GM18951 (cell line): ENCODE results near the gene TMC2.

Experiments used
- POLR2A ChIP-seq: IDR thresholded peaks from 4 replicates; pipeline ENCODE4 v1.6.1; 2011; ENCODE audit warnings: mild to moderate bottlenecking; ENCODE audit not compliant: insufficient read length, insufficient read depth; ENCODE audit errors: extremely low read depth
- in situ Hi-C: fragments of 300-500 bp; cut with MboI; formaldehyde crosslinking; loops from one replicate; pipeline ENCODE4 v1.12.0; 2022; ENCODE audit warnings: low sequenced_read_pairs, mixed read lengths, inconsistent platforms; ENCODE audit not compliant: unreplicated experiment

The TMC2 gene

DNA sequence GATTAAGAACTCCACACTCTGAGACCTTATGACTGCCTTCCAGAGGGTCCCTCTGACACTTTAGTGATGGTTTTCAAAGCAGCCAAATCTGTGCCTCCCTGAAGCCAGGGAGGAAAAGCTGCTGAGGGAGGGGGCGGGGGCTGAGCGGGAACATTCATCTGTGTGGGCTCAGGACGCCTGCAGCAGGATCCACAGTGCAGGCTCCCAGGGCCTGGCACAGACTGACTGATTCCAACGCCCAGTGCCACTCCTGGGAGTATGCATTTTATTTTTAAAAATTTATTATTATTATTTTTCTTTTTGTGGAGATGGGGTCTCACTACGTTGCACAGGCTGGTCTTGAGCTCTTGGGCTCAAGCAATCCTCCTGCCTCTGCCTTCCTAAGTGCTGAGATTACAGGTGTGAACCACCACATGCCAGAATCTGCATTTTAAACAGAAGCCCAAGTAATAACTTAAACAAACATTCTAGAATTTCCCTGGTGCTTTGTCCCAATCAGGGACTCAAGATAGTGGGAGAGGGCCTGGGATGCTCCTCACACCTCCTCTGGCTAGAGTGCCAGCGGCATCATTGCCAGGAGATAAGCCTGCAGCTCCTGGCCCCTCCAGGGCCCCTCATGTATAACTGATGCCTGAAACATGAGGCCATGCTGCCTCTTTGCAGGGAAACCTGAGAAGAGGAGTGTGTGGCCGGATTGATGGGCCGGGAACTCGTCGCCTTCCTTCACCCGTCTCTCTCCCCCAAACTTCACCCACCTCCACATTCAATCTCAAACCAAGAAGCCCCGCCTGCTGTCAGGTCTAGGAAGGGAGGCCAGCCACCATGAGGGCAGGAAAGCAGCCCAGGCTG lies 438 bp upstream of the TMC2 start:
- no peak for TF ChIP-seq POLR2A
- in situ Hi-C loops, result no loop called here

- in situ Hi-C loops, result no loop called here
- no peak for TF ChIP-seq POLR2A
Measured at GRCh38 chr20:2537101-2537500, 728 bp downstream of the TMC2 start.

DNA sequence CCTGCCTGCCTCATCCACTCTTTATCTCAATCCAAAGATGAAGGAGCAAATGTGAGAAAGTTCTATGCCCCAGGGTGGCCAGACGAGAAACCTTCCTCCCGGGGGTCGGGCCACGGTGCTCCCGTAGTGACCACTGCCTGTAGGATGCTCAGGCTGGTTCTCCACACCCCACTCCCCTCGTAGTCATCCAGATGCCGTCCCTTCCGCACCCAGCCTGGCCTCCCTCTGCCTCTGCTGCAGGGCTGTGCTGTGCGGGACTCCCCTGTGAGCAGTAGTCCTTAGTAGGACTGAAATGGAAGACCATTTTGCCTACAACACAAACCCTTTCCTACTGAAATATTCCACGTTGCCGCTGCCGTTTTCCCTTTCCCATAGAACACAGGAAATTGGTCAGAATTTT lies 2.0 kb downstream of the TMC2 start:
- no peak for TF ChIP-seq POLR2A
- in situ Hi-C loops, result no loop called here

GRCh38 chr20:2538931-2539720 lies 2.8 kb downstream of the TMC2 start:
- no peak for TF ChIP-seq POLR2A
- in situ Hi-C loops, result no loop called here

DNA sequence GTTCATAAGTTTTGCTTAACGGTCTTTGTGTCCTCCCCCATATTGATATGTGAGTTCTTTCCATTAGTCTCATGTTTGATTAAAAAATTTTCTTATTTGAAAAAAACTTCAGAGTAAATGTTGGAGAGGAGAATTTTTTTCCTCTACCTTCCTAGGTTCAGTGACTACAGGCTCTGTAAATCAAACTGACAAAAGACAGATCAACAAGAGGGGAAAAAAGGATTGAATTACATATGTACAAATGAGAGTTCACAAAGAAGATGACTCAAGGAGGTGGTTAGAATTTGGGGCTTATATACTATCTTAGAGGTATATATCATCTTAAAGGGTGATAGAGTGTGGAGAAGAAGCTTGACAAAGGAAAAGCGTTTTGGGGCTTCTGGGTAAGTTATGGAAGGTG lies 5.6 kb downstream of the TMC2 start:
- in situ Hi-C loops, result no loop called here
- no peak for TF ChIP-seq POLR2A

GRCh38 chr20:2542361-2542760 lies 6.0 kb downstream of the TMC2 start:
- in situ Hi-C loops, result no loop called here
- no peak for TF ChIP-seq POLR2A

- no peak for TF ChIP-seq POLR2A
- in situ Hi-C loops, result no loop called here
Measured at GRCh38 chr20:2544211-2544610, 7.8 kb downstream of the TMC2 start.

DNA sequence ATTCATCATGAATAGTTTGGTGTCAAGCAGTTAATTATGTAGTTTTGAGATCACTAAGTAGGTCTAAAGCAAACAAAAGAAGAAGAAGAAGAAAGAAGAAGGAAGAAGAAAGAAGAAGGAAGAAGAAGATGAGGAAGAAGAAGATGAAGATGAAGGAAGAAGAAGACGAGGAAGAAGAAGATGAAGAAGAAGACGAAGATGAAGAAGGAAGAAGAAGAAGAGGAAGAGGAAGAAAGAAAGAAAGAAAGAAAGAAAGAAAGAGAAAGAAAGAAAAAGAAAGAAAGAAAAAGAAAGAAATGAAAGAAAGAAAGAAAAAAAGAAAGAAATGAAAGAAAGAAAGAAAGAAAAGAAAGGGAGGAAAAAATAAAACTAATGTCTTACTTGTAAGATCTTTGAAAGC lies 9.2 kb downstream of the TMC2 start:
- in situ Hi-C loops, result no loop called here
- TF ChIP-seq POLR2A, result no peak

GRCh38 chr20:2557873-2558580 lies 21.7 kb downstream of the TMC2 start:
- in situ Hi-C loops, result no loop called here
- no peak for TF ChIP-seq POLR2A

GRCh38 chr20:2558581-2559278 lies 22.4 kb downstream of the TMC2 start:
- in situ Hi-C loops, result no loop called here
- TF ChIP-seq POLR2A, result no peak

DNA sequence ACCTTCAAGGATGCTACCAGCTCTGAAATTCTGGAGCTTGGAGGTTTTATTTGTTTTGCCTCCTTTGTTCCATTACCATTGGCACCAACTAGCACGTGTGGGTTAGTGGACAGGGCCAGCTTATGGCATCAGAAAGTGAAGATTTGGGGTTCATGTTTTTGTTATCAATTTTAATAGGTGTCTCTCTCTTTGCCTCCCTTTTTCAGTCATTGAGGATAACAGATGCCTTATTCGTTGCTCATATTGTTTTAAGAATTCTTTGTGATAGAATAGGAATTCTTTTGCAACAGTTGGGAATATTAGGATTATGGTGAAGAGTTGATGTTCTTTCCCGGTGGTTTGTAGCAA lies 22.9 kb downstream of the TMC2 start:
- no peak for TF ChIP-seq POLR2A
- in situ Hi-C loops, result no loop called here

GRCh38 chr20:2559651-2560050 lies 23.3 kb downstream of the TMC2 start:
- TF ChIP-seq POLR2A, result no peak
- in situ Hi-C loops, result no loop called here

GRCh38 chr20:2563116-2563515 lies 26.7 kb downstream of the TMC2 start:
- TF ChIP-seq POLR2A, result no peak
- in situ Hi-C loops, result no loop called here
